ENCODE measurements around the gene TRIM65.

TRIM65 gene

GRCh38 chr17:75925912-75926311, 29.2 kb upstream of the TRIM65 start:
- Histone ChIP-seq H3K4me2 (ENCODE audit: low read depth, low read length, poor library complexity, severe bottlenecking) (no peak overlapping the region), H3K4me3 (ENCODE audit: low read length, poor library complexity, severe bottlenecking) (no peak overlapping the region)
- TF ChIP-seq, protein P1, sequence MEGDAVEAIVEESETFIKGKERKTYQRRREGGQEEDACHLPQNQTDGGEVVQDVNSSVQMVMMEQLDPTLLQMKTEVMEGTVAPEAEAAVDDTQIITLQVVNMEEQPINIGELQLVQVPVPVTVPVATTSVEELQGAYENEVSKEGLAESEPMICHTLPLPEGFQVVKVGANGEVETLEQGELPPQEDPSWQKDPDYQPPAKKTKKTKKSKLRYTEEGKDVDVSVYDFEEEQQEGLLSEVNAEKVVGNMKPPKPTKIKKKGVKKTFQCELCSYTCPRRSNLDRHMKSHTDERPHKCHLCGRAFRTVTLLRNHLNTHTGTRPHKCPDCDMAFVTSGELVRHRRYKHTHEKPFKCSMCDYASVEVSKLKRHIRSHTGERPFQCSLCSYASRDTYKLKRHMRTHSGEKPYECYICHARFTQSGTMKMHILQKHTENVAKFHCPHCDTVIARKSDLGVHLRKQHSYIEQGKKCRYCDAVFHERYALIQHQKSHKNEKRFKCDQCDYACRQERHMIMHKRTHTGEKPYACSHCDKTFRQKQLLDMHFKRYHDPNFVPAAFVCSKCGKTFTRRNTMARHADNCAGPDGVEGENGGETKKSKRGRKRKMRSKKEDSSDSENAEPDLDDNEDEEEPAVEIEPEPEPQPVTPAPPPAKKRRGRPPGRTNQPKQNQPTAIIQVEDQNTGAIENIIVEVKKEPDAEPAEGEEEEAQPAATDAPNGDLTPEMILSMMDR (conservative IDR thresholded peaks at IDR 0.05; ENCODE audit: low read length), result no peak
- TF ChIP-seq EZH2phosphoT487 (IDR thresholded peaks at IDR 0.05; ENCODE audit: borderline replicate concordance), result no peak

DNA sequence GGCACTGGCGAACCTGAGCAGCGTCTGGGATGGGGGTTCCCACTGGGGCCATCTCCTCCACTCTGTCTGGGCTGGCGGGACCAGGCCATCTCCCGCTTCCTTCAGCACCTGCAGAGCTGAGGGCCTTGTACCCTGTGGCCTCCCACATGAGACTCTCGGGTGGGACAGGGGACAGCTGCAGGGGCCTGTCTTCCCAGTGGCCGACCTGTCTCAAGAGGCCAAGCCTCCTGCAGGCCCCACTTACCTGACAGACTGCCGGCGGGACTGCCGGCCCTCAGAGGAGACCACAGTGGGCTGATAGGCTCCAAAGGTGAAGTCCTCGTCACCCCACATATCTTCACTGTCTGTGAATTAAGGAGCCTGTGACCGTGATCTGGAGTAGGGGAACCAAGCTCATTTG, 28.4 kb upstream of the TRIM65 start:
- no peaks in the 10 kb centered on the region for H3K27me3 ChIP-seq (ENCODE audit: insufficient read depth, low read length, poor library complexity, severe bottlenecking)
- H3K79me2 ChIP-seq (ENCODE audit: insufficient read depth, low read length), result no peaks in the 10 kb centered on the region
- H3K9ac ChIP-seq (ENCODE audit: low read depth, low read length, poor library complexity, severe bottlenecking), result no peak overlapping the region
- no peak overlapping the region for H2AFZ ChIP-seq (ENCODE audit: low read length)
- no peak overlapping the region for H3K4me2 ChIP-seq (ENCODE audit: low read depth, low read length, poor library complexity, severe bottlenecking)
- H3K4me3 ChIP-seq (ENCODE audit: low read length, poor library complexity, severe bottlenecking), result no peak overlapping the region
- H3K36me3 ChIP-seq (ENCODE audit: insufficient read depth, low read length), result no peaks in the 10 kb centered on the region
- no peak for TF ChIP-seq EZH2phosphoT487 (IDR thresholded peaks at IDR 0.05; ENCODE audit: borderline replicate concordance)
- TF ChIP-seq, protein P1 (conservative IDR thresholded peaks at IDR 0.05; ENCODE audit: low read length), result no peak
- no peaks in the 10 kb centered on the region for H3F3A ChIP-seq (ENCODE audit: low read depth)
- H4K20me1 ChIP-seq (ENCODE audit: insufficient read depth, low read length, poor library complexity, severe bottlenecking), result no peaks in the 10 kb centered on the region
- no peaks in the 10 kb centered on the region for H3K9me2 ChIP-seq (replicated peaks; ENCODE audit: low read depth, low read length)
- no peaks in the 10 kb centered on the region for H3K9me3 ChIP-seq (ENCODE audit: insufficient read depth, low read depth, low read length)
- H3K4me1 ChIP-seq (ENCODE audit: insufficient read depth, low read length, poor library complexity, severe bottlenecking), result peaks cover 4% of the 10 kb centered on the region

More at GRCh38 chr17:75925912-75926311, 29.2 kb upstream of the TRIM65 start:
- Histone ChIP-seq H2AFZ (ENCODE audit: low read length) (no peak overlapping the region), H3K79me2 (ENCODE audit: insufficient read depth, low read length) (no peaks in the 10 kb centered on the region), H3K36me3 (ENCODE audit: insufficient read depth, low read length) (no peaks in the 10 kb centered on the region), H3K9ac (ENCODE audit: low read depth, low read length, poor library complexity, severe bottlenecking) (no peak overlapping the region), H3K9me2 (replicated peaks; ENCODE audit: low read depth, low read length) (no peaks in the 10 kb centered on the region), H3K9me3 (ENCODE audit: insufficient read depth, low read depth, low read length) (no peaks in the 10 kb centered on the region), H3F3A (ENCODE audit: low read depth) (no peaks in the 10 kb centered on the region), H4K20me1 (ENCODE audit: insufficient read depth, low read length, poor library complexity, severe bottlenecking) (no peaks in the 10 kb centered on the region), H3K4me1 (ENCODE audit: insufficient read depth, low read length, poor library complexity, severe bottlenecking) (peaks cover 4% of the 10 kb centered on the region), H3K27me3 (ENCODE audit: insufficient read depth, low read length, poor library complexity, severe bottlenecking) (no peaks in the 10 kb centered on the region)

DNA sequence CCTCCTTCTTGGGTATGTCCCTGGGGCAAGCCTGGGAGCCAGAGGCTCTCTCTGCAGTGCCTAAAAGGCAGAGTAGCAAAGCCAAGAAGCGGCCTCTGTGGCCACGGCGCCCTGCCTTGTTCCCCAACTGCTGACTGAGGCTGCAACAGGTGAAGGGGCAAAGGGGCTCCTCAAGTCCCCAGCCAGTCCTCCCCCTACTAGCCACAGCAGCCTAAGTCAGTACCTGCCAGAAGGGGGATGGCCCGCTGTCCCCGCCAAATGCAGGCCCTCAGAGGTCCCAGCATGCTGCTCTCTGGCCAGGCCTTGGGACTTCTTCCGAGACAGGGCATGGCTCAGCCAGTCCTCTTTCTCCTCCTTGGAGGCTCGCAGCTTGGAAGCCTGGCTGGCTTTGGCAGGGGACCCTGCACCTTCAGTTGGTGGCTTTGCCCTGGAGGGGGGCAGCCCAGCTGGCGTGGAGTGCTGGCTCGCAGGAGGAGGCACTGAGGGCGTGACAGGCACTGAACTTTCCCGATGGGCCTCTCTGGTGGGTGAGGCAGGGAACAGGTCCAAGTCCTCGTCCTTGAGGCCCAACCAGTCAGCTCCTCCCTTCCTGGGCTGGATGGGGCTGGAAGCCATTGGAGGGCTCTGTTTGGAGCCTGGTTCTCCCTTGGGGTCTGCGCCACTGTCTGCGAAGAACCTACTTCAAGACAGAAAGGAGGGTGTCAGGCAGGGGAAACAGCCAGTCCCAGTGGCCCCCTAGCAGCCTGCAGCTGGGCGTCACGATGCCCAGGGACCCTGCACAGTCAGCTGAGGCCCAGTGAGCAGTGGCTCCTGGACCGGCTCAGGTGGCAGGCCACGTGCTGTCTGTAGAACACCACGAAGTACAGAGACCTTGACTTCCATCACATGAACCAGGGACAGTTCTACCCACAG, 26.5 kb upstream of the TRIM65 start:
- no peaks in the 10 kb centered on the region for H3F3A ChIP-seq (ENCODE audit: low read depth)
- H3K4me3 ChIP-seq (ENCODE audit: low read length, poor library complexity, severe bottlenecking), result no peak overlapping the region
- H3K4me1 ChIP-seq (ENCODE audit: insufficient read depth, low read length, poor library complexity, severe bottlenecking), result peaks cover 4% of the 10 kb centered on the region
- H4K20me1 ChIP-seq (ENCODE audit: insufficient read depth, low read length, poor library complexity, severe bottlenecking), result no peaks in the 10 kb centered on the region
- TF ChIP-seq, protein P1 (conservative IDR thresholded peaks at IDR 0.05; ENCODE audit: low read length), result no peak
- TF ChIP-seq EZH2phosphoT487 (IDR thresholded peaks at IDR 0.05; ENCODE audit: borderline replicate concordance), result no peak
- H2AFZ ChIP-seq (ENCODE audit: low read length), result no peak overlapping the region
- H3K79me2 ChIP-seq (ENCODE audit: insufficient read depth, low read length), result no peaks in the 10 kb centered on the region
- no peaks in the 10 kb centered on the region for H3K27me3 ChIP-seq (ENCODE audit: insufficient read depth, low read length, poor library complexity, severe bottlenecking)
- H3K36me3 ChIP-seq (ENCODE audit: insufficient read depth, low read length), result no peaks in the 10 kb centered on the region
- H3K9me2 ChIP-seq (replicated peaks; ENCODE audit: low read depth, low read length), result no peaks in the 10 kb centered on the region
- H3K9me3 ChIP-seq (ENCODE audit: insufficient read depth, low read depth, low read length), result no peaks in the 10 kb centered on the region
- H3K4me2 ChIP-seq (ENCODE audit: low read depth, low read length, poor library complexity, severe bottlenecking), result no peak overlapping the region
- H3K9ac ChIP-seq (ENCODE audit: low read depth, low read length, poor library complexity, severe bottlenecking), result no peak overlapping the region

Measured in Loucy (cell line).